ENCODE results near the gene OR52I2.

OR52I2 gene

DNA sequence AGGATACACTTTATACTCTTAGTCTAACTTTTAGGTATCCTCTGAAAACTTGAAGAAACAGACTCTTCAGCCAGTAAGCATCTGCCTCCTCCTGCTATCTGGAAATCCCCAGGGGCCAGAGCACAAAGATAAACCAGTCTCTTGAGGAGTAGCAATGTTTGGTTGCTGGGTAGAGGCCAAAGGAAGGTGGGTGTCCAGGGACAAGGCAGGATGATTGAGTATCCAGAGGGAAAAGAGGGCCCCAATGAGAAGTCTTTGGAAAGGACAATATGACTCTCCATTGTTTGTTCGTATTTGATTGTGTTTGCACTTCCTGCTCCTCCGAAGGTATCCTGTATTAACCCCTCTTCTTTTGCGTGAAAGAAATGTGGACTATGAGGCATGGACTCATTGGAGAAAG, 7.5 kb downstream of the OR52I2 start:
- Histone ChIP-seq H2BK15ac (ENCODE audit: low read length) (no peak overlapping the region), H3K4ac (ENCODE audit: low read length) (no peak overlapping the region), H3K18ac (ENCODE audit: low read length) (no peak overlapping the region), H2AK5ac (ENCODE audit: low read depth, low read length) (no peak overlapping the region), H3K36me3 (replicated peaks in 1 of 2; ENCODE audit: control insufficient read depth in 2 of 2, insufficient read depth in 2 of 2, low read length in 2 of 2) (no peaks in the 10 kb centered on the region), H3K14ac (ENCODE audit: low read length) (no peak overlapping the region), H3K4me3 (ENCODE audit: low read length in 2 of 2) (no peak overlapping the region), H3K23ac (ENCODE audit: low read depth, low read length, poor library complexity) (no peak overlapping the region), H2BK12ac (ENCODE audit: low read length) (no peak overlapping the region), H4K91ac (ENCODE audit: low read depth, low read length, poor library complexity) (no peak overlapping the region), H3K27me3 (ENCODE audit: control insufficient read depth in 3 of 3, insufficient read depth in 3 of 3, low read depth in 1 of 3, low read length in 3 of 3) (peaks cover 0 to 3% (median 0%) of the 10 kb centered on the region in 3 experiments), H4K8ac (ENCODE audit: low read depth, low read length) (no peak overlapping the region), H3K4me2 (ENCODE audit: insufficient read depth, low read length, poor library complexity, severe bottlenecking) (no peak overlapping the region), H2BK5ac (ENCODE audit: low read length) (no peak overlapping the region), H2AFZ (ENCODE audit: low read length) (no peak overlapping the region), H3K27ac (replicated peaks; ENCODE audit: low read length) (no peak overlapping the region), H2BK120ac (ENCODE audit: low read depth, low read length) (no peak overlapping the region), H3K9ac (ENCODE audit: low read depth, low read length, poor library complexity) (no peak overlapping the region), H3K9me3 (replicated peaks in 1 of 2; ENCODE audit: control insufficient read depth in 2 of 2, insufficient read depth in 1 of 2, low read depth in 1 of 2, low read length in 2 of 2) (no peaks in the 10 kb centered on the region), H3K4me1 (ENCODE audit: control insufficient read depth in 2 of 2, insufficient read depth in 1 of 2, low read depth in 1 of 2, low read length in 2 of 2) (no peaks in the 10 kb centered on the region), H3K79me1 (ENCODE audit: low read depth, low read length) (no peaks in the 10 kb centered on the region)
- DNase-seq (ENCODE audit: low spot score), result no peak
- WGBS, 2 donors (ENCODE audit: extremely low coverage in 2 of 2, insufficient read length in 2 of 2, insufficient replicate concordance in 1 of 2), result no CpG with 5 or more reads among the region's 3 CpGs

DNA sequence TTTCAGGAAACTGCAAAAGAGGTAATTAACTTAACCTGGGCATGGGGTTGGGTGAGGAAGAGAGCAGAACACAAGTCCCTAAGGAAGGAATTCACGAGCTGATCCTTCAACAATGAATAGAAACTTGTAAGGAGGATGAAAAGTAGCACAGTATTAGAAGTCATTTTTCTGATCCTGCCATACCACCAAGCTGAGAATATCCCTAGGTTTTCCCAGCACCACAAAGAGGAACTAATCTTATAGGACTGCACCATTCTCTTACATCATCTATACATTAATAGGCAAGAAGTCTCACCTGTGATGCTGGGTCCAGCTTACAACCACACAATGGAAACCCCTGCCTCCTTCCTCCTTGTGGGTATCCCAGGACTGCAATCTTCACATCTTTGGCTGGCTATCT, 12.2 kb downstream of the OR52I2 start, which contains the start of gene OR52I1:
Gene OR52I1, plus strand, starts transcription at position 301 of the 400 bp plus-strand sequence. Its CDS starts 0 bp downstream, at position 301.
- Histone ChIP-seq H2BK120ac (ENCODE audit: low read depth, low read length) (no peak within 1 kb of the TSS), H2BK15ac (ENCODE audit: low read length) (no peak within 1 kb of the TSS), H4K91ac (ENCODE audit: low read depth, low read length, poor library complexity) (no peak within 1 kb of the TSS), H3K27me3 (ENCODE audit: control insufficient read depth in 3 of 3, insufficient read depth in 3 of 3, low read depth in 1 of 3, low read length in 3 of 3) (no peaks in the 10 kb centered on the region), H3K79me1 (ENCODE audit: low read depth, low read length) (no peaks in the 10 kb centered on the region), H3K36me3 (replicated peaks in 1 of 2; ENCODE audit: control insufficient read depth in 2 of 2, insufficient read depth in 2 of 2, low read length in 2 of 2) (peaks cover 0 to 4% of the 10 kb centered on the region in 2 donors), H3K4me1 (ENCODE audit: control insufficient read depth in 2 of 2, insufficient read depth in 1 of 2, low read depth in 1 of 2, low read length in 2 of 2) (no peaks in the 10 kb centered on the region), H3K9me3 (replicated peaks in 1 of 2; ENCODE audit: control insufficient read depth in 2 of 2, insufficient read depth in 1 of 2, low read depth in 1 of 2, low read length in 2 of 2) (peaks cover 0 to 2% of the 10 kb centered on the region in 2 donors), H2BK5ac (ENCODE audit: low read length) (no peak within 1 kb of the TSS), H3K4me2 (ENCODE audit: insufficient read depth, low read length, poor library complexity, severe bottlenecking) (no peak within 1 kb of the TSS), H4K8ac (ENCODE audit: low read depth, low read length) (no peak within 1 kb of the TSS), H3K4me3 (ENCODE audit: low read length in 2 of 2) (no peak within 1 kb of the TSS), H2BK12ac (ENCODE audit: low read length) (no peak within 1 kb of the TSS), H3K9ac (ENCODE audit: low read depth, low read length, poor library complexity) (no peak within 1 kb of the TSS), H3K14ac (ENCODE audit: low read length) (no peak within 1 kb of the TSS), H3K18ac (ENCODE audit: low read length) (no peak within 1 kb of the TSS), H2AFZ (ENCODE audit: low read length) (no peak within 1 kb of the TSS), H3K23ac (ENCODE audit: low read depth, low read length, poor library complexity) (no peak within 1 kb of the TSS), H3K4ac (ENCODE audit: low read length) (no peak within 1 kb of the TSS), H2AK5ac (ENCODE audit: low read depth, low read length) (no peak within 1 kb of the TSS), H3K27ac (replicated peaks; ENCODE audit: low read length) (no peak within 1 kb of the TSS)
- no CpG with 5 or more reads among the region's 1 CpG for WGBS, 2 donors (ENCODE audit: extremely low coverage in 2 of 2, insufficient read length in 2 of 2, insufficient replicate concordance in 1 of 2)
- DNase-seq (ENCODE audit: low spot score), result no peak

DNA sequence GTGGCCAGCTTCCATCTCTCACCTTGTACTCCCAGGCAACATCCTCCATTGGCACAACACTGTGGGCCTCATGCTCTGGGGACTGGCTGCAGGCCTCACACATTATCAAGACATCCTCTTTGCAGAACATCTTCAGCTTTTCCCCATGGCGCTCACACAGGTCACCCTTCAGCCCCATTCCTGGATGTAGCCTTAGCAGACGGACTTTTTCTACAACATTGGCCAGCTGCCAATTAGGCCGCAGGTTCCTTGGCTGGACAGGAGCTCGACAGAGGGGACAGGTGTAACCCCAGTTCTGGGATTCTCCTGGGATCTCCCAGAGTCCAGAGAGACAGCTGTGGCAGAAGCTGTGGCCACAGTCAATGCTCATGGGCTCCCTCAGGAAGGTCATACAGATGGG, 23.5 kb downstream of the OR52I2 start:
- no peak overlapping the region for H3K27ac ChIP-seq (replicated peaks; ENCODE audit: low read length)
- no peak overlapping the region for H3K9ac ChIP-seq (ENCODE audit: low read depth, low read length, poor library complexity)
- no peak overlapping the region for H2BK12ac ChIP-seq (ENCODE audit: low read length)
- no peak overlapping the region for H3K4me2 ChIP-seq (ENCODE audit: insufficient read depth, low read length, poor library complexity, severe bottlenecking)
- H3K36me3 ChIP-seq (replicated peaks in 1 of 2; ENCODE audit: control insufficient read depth in 2 of 2, insufficient read depth in 2 of 2, low read length in 2 of 2), result peaks cover 6 to 49% of the 10 kb centered on the region in 2 donors
- no peak for DNase-seq (ENCODE audit: low spot score)
- H2BK5ac ChIP-seq (ENCODE audit: low read length), result no peak overlapping the region
- no peak overlapping the region for H3K14ac ChIP-seq (ENCODE audit: low read length)
- H4K91ac ChIP-seq (ENCODE audit: low read depth, low read length, poor library complexity), result no peak overlapping the region
- no peak overlapping the region for H2AK5ac ChIP-seq (ENCODE audit: low read depth, low read length)
- H2BK15ac ChIP-seq (ENCODE audit: low read length), result no peak overlapping the region
- H3K79me1 ChIP-seq (ENCODE audit: low read depth, low read length), result no peaks in the 10 kb centered on the region
- H3K23ac ChIP-seq (ENCODE audit: low read depth, low read length, poor library complexity), result no peak overlapping the region
- H2BK120ac ChIP-seq (ENCODE audit: low read depth, low read length), result no peak overlapping the region
- no CpG with 5 or more reads among the region's 4 CpGs for WGBS, 2 donors (ENCODE audit: extremely low coverage in 2 of 2, insufficient read length in 2 of 2, insufficient replicate concordance in 1 of 2)
- H3K18ac ChIP-seq (ENCODE audit: low read length), result no peak overlapping the region
- H2AFZ ChIP-seq (ENCODE audit: low read length), result no peak overlapping the region
- no peak overlapping the region for H3K4me3 ChIP-seq (ENCODE audit: low read length in 2 of 2)
- no peaks in the 10 kb centered on the region for H3K9me3 ChIP-seq (replicated peaks in 1 of 2; ENCODE audit: control insufficient read depth in 2 of 2, insufficient read depth in 1 of 2, low read depth in 1 of 2, low read length in 2 of 2)
- H3K4ac ChIP-seq (ENCODE audit: low read length), result no peak overlapping the region
- H3K4me1 ChIP-seq (ENCODE audit: control insufficient read depth in 2 of 2, insufficient read depth in 1 of 2, low read depth in 1 of 2, low read length in 2 of 2), result peaks cover 0 to 4% of the 10 kb centered on the region in 2 donors
- no peak overlapping the region for H4K8ac ChIP-seq (ENCODE audit: low read depth, low read length)
- no peaks in the 10 kb centered on the region for H3K27me3 ChIP-seq (ENCODE audit: control insufficient read depth in 3 of 3, insufficient read depth in 3 of 3, low read depth in 1 of 3, low read length in 3 of 3)

- Histone ChIP-seq H3K9ac (ENCODE audit: low read depth, low read length, poor library complexity) (no peak overlapping the region), H3K79me1 (ENCODE audit: low read depth, low read length) (no peaks in the 10 kb centered on the region), H3K4me3 (ENCODE audit: low read length in 2 of 2) (peak overlapping the region in 1 of 2 donors; percentile 70), H3K9me3 (replicated peaks in 1 of 2; ENCODE audit: control insufficient read depth in 2 of 2, insufficient read depth in 1 of 2, low read depth in 1 of 2, low read length in 2 of 2) (no peaks in the 10 kb centered on the region), H3K4me2 (ENCODE audit: insufficient read depth, low read length, poor library complexity, severe bottlenecking) (no peak overlapping the region), H4K8ac (ENCODE audit: low read depth, low read length) (no peak overlapping the region), H2BK5ac (ENCODE audit: low read length) (no peak overlapping the region), H3K23ac (ENCODE audit: low read depth, low read length, poor library complexity) (no peak overlapping the region), H3K27me3 (ENCODE audit: control insufficient read depth in 3 of 3, insufficient read depth in 3 of 3, low read depth in 1 of 3, low read length in 3 of 3) (no peaks in the 10 kb centered on the region), H3K4ac (ENCODE audit: low read length) (no peak overlapping the region), H3K4me1 (ENCODE audit: control insufficient read depth in 2 of 2, insufficient read depth in 1 of 2, low read depth in 1 of 2, low read length in 2 of 2) (peaks cover 0 to 4% of the 10 kb centered on the region in 2 donors), H3K18ac (ENCODE audit: low read length) (no peak overlapping the region), H2BK120ac (ENCODE audit: low read depth, low read length) (no peak overlapping the region), H2BK12ac (ENCODE audit: low read length) (no peak overlapping the region), H3K14ac (ENCODE audit: low read length) (no peak overlapping the region), H2BK15ac (ENCODE audit: low read length) (no peak overlapping the region), H2AK5ac (ENCODE audit: low read depth, low read length) (no peak overlapping the region), H3K36me3 (replicated peaks in 1 of 2; ENCODE audit: control insufficient read depth in 2 of 2, insufficient read depth in 2 of 2, low read length in 2 of 2) (peaks cover 2 to 36% of the 10 kb centered on the region in 2 donors), H4K91ac (ENCODE audit: low read depth, low read length, poor library complexity) (no peak overlapping the region), H3K27ac (replicated peaks; ENCODE audit: low read length) (no peak overlapping the region), H2AFZ (ENCODE audit: low read length) (peak overlapping the region; percentile 98)
- no CpG with 5 or more reads among the region's 1 CpG for WGBS, 2 donors (ENCODE audit: extremely low coverage in 2 of 2, insufficient read length in 2 of 2, insufficient replicate concordance in 1 of 2)
- DNase-seq (ENCODE audit: low spot score), result no peak
These were observed 24.9 kb downstream of the OR52I2 start for GRCh38 chr11:4606231-4607015.
